Activated CD4-positive, alpha-beta T cell treated with anti-CD3 and anti-CD28 coated beads for 48 hours (primary cell): Measurements from ENCODE around the gene PRKCH.

Experiments
- DNase-seq: peaks from one replicate; pipeline ENCODE4 v3.0.0-alpha.2; 2020

Gene PRKCH

GRCh38 chr14:61499991-61500390 lies 178.6 kb downstream of the PRKCH start:
- DNase-seq = no peak

- no peak for DNase-seq
Measured at GRCh38 chr14:61501714-61502458, 180.5 kb downstream of the PRKCH start.

GRCh38 chr14:61502459-61503093 lies 181.2 kb downstream of the PRKCH start:
- peak; percentile 54 for DNase-seq

GRCh38 chr14:61503167-61503801 lies 181.9 kb downstream of the PRKCH start:
- DNase-seq = peak; percentile 77

GRCh38 chr14:61504901-61505300 lies 183.5 kb downstream of the PRKCH start:
- no peak for DNase-seq

GRCh38 chr14:61505815-61506809 lies 184.7 kb downstream of the PRKCH start:
- DNase-seq = peak; percentile 44

- DNase-seq = no peak
Measured at GRCh38 chr14:61508526-61508925, 187.1 kb downstream of the PRKCH start.

GRCh38 chr14:61510736-61511557 lies 189.6 kb downstream of the PRKCH start:
- DNase-seq = peak; percentile 43

- DNase-seq = peak; percentile 80
Measured at GRCh38 chr14:61511558-61511948, 190.2 kb downstream of the PRKCH start.

- no peak for DNase-seq
Measured at GRCh38 chr14:61512026-61512834, 190.9 kb downstream of the PRKCH start.

GRCh38 chr14:61513986-61514830 lies 192.8 kb downstream of the PRKCH start:
- no peak for DNase-seq

GRCh38 chr14:61514927-61515326 lies 193.5 kb downstream of the PRKCH start:
- DNase-seq = no peak

- no peak for DNase-seq
Measured at GRCh38 chr14:61515436-61516117, 194.2 kb downstream of the PRKCH start.

- no peak for DNase-seq
Measured at GRCh38 chr14:61516118-61516743, 194.9 kb downstream of the PRKCH start.

GRCh38 chr14:61516964-61517653 lies 195.7 kb downstream of the PRKCH start:
- no peak for DNase-seq

- DNase-seq = no peak
Measured at GRCh38 chr14:61517911-61518384, 196.6 kb downstream of the PRKCH start.

- no peak for DNase-seq
Measured at GRCh38 chr14:61518403-61518802, 197.0 kb downstream of the PRKCH start.

- no peak for DNase-seq
Measured at GRCh38 chr14:61519106-61519505, 197.7 kb downstream of the PRKCH start.
